Left forelimb (tissue), 1 donor: ENCODE measurements around the gene BMPR1B.

Experiments
- DNase-seq: peaks from one replicate; pipeline ENCODE4 v3.0.0-alpha.2; 2018; ENCODE audit warnings: low spot score

BMPR1B gene

GRCh38 chr4:94960708-94961107 is 203.0 kb downstream of the BMPR1B start:
- DNase-seq, result no peak

- no peak for DNase-seq
Observed at GRCh38 chr4:94961420-94961819, 203.7 kb downstream of the BMPR1B start.

DNA sequence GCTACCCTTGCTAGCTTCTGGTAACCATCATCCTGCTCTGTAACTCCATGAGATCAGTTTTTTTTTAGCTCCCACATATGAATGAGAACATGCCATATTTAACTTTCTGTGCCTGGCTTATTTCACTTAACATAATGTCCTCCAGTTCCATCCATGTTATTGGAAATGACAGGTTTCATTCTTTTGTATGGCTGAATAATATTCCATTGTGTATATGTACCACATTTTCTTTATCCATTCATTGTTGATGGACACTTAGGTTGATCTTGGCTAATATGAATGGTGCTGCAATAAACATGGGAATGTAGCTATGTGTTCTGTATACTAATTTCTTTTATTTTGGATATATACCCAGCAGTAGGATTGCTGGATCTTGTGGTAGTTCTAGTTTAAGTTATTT is 204.7 kb downstream of the BMPR1B start:
- DNase-seq, result no peak

- DNase-seq, result no peak
Observed at GRCh38 chr4:94965852-94966251, 208.1 kb downstream of the BMPR1B start.

- no peak for DNase-seq
Observed at GRCh38 chr4:94968493-94968892, 210.7 kb downstream of the BMPR1B start.

GRCh38 chr4:94970650-94971049 is 212.9 kb downstream of the BMPR1B start:
- no peak for DNase-seq

- DNase-seq, result no peak
Observed at GRCh38 chr4:94974773-94975172, 217.0 kb downstream of the BMPR1B start.

GRCh38 chr4:94976371-94977011 is 218.7 kb downstream of the BMPR1B start:
- no peak for DNase-seq

GRCh38 chr4:94978904-94979303 is 221.1 kb downstream of the BMPR1B start:
- DNase-seq, result no peak

DNA sequence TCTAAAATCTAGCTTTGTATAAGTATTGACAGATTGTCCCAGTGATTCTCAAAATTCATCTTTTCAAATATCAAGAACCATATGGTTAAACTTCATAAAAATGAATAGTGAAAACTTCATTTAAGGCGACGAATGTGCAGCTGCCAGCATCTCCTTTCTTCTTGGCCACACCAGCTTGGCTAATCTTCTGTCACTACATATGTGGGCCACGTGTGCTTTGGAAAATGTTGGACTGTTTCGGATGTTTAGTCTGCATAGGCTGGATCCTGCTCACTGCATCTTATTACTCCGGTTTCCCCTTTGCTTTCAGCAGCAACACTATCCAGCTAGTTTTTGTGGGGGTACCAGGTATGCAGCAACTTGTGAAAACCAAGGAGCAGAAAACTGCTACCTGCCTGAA is 221.9 kb downstream of the BMPR1B start:
- no peak for DNase-seq

- peak; percentile 68 for DNase-seq
Observed at GRCh38 chr4:94995684-94996394, 238.1 kb downstream of the BMPR1B start.

- no peak for DNase-seq
Observed at GRCh38 chr4:95000076-95000648, 242.4 kb downstream of the BMPR1B start.

GRCh38 chr4:95004912-95005311 is 247.2 kb downstream of the BMPR1B start:
- DNase-seq, result no peak

- no peak for DNase-seq
Observed at GRCh38 chr4:95007998-95008397, 250.2 kb downstream of the BMPR1B start.

GRCh38 chr4:95013236-95013635 is 255.5 kb downstream of the BMPR1B start:
- DNase-seq, result no peak

GRCh38 chr4:95014068-95014467 is 256.3 kb downstream of the BMPR1B start:
- DNase-seq, result no peak

- DNase-seq, result no peak
Observed at GRCh38 chr4:95017305-95018064, 259.7 kb downstream of the BMPR1B start.

DNA sequence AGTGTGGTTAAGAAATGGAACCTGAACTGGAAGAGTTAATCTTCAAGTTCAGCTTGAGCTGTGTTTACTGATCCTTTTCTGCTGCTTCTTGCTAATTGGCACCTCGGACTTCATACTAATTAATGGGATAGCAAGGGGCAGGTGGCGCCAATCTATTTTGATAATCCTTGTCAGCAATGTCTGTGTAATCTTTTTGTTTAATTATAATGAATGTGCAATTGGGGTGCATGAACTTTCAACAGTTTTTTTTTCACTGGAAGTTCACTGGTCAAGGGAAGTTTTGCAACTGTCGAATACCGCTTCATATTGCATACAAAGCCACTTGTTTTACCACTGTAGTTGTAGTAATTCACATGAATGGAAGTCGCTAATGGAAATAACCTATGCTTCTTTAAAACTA is 261.0 kb downstream of the BMPR1B start:
- DNase-seq, result no peak

- DNase-seq, result no peak
Observed at GRCh38 chr4:95020521-95020920, 262.8 kb downstream of the BMPR1B start.

DNA sequence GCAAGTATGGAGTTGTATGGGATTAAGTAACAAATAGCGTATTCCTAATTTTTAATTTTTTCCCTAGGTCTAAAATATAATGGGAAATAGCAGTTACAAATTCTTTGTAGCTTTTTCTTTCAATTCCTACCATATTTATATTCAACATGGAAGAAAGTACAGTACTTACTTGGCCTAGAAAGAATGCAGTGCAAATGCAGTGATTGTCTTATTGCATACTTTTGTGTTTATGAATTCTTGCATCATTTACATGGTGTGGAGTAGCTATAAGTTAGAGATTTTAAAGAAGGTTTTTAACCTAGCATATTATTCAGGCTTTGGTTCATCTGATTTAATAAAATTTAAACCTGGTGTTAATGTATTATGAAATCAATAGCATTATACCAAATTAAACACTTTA is 263.3 kb downstream of the BMPR1B start:
- DNase-seq, result no peak

- DNase-seq, result no peak
Observed at GRCh38 chr4:95023110-95023509, 265.4 kb downstream of the BMPR1B start.

GRCh38 chr4:95027905-95028618 is 270.3 kb downstream of the BMPR1B start:
- no peak for DNase-seq
